Measurements from ENCODE around the gene CHD9NB.

GRCh38 chr16:53071748-53072301 lies 19.1 kb upstream of the CHD9NB start:
- TF ChIP-seq EZH2 (IDR thresholded peaks at IDR 0.05; ENCODE audit: low read length, unreplicated experiment), result no peak
- TF ChIP-seq CTCF (conservative IDR thresholded peaks at IDR 0.05; ENCODE audit: low read depth, low read length), result no peak

Measured in PC-3 (cell line).